ENCODE measurements around the gene HIPK3.
"Not testable (repeated sequence)": the region's sequence is repeated elsewhere in the genome, so short reads cannot be mapped to it uniquely, and the experiment has no call there.

The HIPK3 gene

DNA sequence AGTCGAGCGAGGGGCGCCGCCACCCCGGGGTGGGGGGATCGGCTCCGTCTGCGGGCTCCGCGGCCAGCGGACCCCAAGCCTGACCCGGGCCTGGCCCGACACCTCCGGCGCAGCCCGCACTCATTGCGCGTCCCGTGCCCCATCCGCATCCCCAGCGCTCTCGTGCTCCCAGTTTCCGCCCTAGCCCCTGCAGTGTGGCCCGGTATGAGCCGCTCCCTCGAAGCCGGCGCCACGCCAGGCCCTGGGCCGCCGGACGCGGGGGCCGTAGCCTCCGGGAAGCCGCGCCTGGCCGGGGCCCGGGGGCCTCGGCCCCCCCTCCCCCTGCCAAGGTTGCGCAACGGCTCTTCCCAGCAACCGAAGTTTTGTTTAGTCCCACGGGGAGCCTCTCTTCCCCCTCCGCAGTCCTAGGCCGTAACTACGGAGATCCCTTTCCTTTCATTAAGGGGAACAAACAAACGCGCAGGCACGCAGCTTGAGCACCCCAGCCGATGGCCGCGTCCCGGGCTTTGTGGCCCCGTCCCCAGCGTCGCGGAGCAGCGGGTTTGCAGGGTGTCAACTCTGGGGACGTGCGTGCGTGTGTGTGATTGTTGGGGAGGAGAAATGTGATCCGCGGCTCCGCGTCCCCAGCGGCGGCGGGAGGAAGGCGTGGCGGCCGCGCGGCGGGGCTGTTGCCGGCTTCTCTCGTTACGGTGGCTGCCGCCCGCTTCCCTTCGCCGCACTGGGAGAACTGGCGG lies 883 bp downstream of the HIPK3 start:
- in situ Hi-C loops (cut with MboI; ENCODE audit: low pct_unique_long_range_greater_than_20kb, low sequenced_read_pairs), result no loop called here
- peak; percentile 93 for DNase-seq

DNA sequence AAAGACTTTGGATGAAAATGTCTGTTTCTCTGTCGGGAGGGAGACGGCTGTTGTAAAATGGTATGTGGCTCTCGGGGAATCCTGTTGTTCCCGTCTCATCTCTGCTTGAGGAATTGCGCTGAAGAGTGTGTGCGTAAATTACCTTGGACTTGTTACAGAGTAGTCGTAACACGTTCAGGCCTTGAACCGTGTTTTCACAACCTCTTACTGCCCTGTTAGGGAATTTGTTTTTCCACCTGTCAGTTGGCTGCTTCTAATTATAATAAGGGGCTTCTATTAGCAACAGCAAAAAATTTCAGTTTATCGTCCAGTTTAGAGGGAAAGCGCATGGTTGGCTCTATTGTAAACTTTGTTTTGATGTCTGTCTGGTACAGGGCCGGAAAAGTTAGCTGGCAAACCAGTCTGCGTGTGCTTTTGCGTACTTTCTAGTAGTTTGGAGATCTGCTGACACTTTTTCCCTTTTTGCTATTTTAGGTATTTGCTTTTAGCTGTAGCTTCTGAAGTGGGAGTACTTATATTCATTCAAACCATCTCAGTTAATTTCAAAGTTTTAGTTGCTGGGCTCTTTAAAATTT lies 1.5 kb downstream of the HIPK3 start:
- in situ Hi-C loops (cut with MboI; ENCODE audit: low pct_unique_long_range_greater_than_20kb, low sequenced_read_pairs), result no loop called here
- no peak for DNase-seq

DNA sequence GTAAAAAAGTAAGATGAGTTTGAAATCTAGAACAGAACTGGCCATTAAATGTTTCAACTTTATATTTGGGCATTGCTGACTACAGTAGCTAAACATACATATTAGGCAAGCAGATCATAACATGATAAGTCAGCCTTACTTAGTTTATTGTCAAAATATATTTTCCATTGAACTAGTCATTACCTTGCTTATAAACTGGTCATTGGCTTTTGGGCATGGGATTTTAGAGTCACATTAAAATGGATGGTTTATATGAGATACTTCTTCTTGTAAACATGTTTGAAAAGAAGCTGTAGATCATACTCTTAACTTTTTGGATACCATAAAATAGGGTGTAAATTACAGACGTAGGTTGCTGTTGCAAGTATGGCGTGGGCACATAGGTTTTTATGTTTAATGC lies 2.7 kb downstream of the HIPK3 start:
- in situ Hi-C loops (cut with MboI; ENCODE audit: low pct_unique_long_range_greater_than_20kb, low sequenced_read_pairs), result no loop called here

DNA sequence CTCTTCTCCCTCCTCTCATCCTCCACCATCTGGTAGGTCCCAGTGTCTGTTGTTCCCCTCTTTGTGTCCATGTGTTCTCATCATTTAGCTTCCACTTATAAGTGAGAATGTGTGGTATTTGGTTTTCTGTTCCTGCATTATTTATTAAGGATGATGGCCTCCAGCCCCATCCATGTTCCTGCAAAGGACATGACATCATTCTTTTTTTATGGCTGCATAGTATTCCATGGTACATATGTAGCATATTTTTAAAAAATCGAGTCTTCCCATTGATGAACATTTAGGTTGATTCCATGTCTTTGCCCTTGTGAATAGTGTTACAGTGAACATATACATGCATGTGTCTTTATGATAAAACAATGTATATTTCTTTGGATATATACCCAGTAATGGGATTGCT lies 4.2 kb downstream of the HIPK3 start:
- in situ Hi-C loops (cut with MboI; ENCODE audit: low pct_unique_long_range_greater_than_20kb, low sequenced_read_pairs); DNase-seq: not testable (repeated sequence)

More for the DNA sequence above, 2.7 kb downstream of the HIPK3 start:
- peak; percentile 33 for DNase-seq

DNA sequence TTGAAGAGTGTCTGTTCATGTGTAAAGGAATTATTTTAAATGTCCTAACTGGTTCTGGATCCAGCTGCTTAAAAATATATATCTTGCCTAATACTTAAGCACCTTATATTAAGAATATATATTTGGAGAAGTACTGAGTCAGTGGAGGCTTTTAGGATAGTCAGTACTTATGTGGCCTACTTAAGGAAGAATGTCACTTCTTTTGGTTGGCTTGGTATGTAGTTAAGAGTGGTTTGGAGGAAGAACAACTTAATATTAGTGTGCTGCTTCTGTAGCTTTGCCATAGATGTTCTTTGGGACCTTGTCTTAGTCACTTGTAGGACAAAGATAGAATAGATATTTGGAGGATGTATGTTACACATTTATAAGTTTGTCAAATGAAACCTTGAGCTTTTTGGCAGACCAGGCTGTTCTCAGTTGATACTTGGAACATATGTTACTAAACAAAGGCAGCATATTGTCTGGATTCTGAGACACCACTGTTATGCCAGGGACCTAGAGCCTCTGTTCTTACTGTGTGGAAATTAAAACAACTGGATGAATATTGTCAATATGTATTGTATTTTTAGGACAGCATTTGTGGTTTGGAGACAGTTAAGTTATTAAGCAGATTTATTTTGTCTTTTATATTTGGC lies 4.9 kb downstream of the HIPK3 start:
- peak; percentile 18 for DNase-seq
- in situ Hi-C loops (cut with MboI; ENCODE audit: low pct_unique_long_range_greater_than_20kb, low sequenced_read_pairs), result no loop called here

DNA sequence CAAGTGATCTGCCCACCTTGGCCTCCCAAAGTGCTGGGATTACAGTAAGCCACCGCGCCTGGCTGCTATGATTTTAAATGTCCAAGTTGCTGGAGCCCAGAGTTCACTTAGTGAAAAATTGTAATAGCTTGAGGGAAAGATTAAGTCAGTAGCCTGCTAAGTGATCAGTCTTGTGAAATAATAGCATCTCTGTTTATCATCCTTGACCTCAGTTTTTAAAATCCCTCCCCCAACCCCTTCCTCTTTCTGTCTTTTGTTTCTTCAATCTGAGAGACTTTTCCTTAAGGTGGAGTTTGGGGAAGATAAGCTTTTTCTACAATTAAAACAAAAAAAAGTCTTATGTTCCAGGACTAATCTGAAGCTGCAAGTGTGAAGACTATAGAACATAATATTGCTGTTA lies 6.4 kb downstream of the HIPK3 start:
- in situ Hi-C loops (cut with MboI; ENCODE audit: low pct_unique_long_range_greater_than_20kb, low sequenced_read_pairs), result no loop called here
- peak; percentile 67 for DNase-seq

DNA sequence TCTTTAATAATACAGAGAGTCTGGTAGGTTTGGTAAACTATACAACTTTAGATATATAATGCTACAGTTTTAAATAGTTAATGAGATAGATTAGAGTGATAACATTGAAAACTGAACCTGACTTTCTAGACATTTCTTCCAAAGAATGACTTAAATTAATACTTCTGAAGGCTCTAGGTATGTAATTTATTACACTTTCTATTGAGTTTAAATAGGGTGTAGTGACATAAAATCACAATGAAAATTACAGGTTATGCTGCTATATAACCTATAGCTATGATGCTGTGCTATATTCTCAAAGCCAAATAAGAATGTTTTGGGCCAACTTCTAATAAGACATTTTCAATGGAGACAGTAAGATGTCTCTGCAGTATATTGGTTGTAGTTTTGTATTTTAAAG lies 7.7 kb downstream of the HIPK3 start:
- no peak for DNase-seq
- in situ Hi-C loops (cut with MboI; ENCODE audit: low pct_unique_long_range_greater_than_20kb, low sequenced_read_pairs), result no loop called here

DNA sequence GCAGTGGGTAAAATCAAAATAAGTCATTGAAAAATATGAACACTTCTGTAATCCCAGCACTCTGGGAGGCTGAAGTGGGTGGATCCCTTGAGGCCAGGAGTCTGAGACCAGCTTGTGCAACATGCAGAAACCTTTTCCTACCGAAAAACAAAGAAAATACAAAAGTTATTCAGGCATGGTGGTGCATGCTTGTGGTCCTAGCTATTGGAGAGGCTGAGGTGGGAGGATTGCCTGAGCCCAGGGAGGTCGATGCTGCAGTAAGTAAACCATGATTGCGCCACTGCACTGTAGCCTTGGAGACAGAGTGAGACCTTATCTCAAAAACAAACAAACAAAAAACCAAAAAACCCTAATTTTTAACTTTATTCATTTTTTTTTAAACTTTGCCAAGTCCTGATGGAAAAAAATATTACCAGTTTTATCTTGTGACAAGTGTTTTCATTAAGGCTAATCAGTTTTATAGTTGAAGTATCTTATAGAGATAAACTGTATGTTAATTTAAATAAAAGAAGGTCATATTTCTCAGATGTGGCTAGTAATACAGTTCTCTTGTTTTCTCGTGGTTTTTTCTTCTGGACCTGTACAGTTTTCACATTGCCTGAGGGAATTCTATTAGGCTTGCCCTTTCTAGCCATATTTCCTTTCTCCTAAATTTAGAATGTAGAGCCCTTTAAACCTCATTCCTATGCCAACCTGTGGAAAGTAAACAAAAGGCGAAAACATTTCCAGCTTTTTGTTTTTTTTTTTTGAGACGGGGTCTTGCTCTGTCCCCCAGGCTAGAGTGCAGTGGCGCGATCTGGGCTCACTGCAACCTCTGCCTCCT lies 9.4 kb downstream of the HIPK3 start:
- in situ Hi-C loops (cut with MboI; ENCODE audit: low pct_unique_long_range_greater_than_20kb, low sequenced_read_pairs), result no loop called here
- peak; percentile 62 for DNase-seq

DNA sequence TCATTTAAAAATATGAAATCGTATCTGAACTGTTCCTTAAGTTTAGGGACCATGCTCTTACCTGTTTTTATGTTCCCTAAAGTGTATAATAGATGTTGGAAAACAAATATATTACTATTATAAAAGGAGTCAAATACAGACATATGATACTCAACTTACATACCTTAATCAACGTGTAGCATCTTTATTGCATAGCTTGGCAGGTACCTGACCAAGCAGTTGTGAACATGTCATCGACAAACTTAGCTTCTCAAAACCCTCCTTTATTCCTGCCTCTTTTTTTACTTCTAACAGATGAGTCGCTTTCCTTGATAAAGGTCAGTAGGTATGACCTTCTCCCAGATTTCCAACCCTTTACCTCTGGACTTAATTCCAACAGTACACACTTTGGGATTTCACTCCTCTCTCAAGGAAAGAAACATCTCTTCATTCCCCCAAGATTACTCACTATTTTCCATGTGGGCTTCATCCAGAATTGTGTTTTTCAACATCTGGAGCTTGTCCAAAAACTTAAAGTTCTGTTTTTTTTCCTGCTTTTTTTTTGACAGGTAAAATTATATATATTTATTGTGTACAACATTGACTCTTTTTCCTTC lies 11.9 kb downstream of the HIPK3 start:
- DNase-seq, result no peak
- in situ Hi-C loops (cut with MboI; ENCODE audit: low pct_unique_long_range_greater_than_20kb, low sequenced_read_pairs), result no loop called here

DNA sequence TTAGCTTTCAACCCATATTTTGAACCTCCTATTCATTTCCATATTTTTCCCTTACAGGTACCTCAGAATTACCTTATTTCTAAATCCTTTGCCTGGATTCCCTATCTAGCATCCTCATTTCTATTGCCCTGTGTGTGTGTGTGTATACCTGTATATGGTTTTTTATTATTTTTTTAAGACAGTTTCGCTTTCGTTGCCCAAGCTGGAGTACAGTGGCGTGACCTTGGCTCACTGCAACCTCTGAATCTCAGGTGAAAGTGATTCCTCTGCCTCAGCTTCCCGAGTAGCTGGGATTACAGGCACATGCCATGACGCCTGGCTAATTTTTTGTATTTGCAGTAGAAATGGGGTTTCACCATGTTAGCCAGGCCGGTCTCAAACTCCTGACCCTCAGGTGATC lies 12.6 kb downstream of the HIPK3 start:
- in situ Hi-C loops (cut with MboI; ENCODE audit: low pct_unique_long_range_greater_than_20kb, low sequenced_read_pairs), result no loop called here

DNA sequence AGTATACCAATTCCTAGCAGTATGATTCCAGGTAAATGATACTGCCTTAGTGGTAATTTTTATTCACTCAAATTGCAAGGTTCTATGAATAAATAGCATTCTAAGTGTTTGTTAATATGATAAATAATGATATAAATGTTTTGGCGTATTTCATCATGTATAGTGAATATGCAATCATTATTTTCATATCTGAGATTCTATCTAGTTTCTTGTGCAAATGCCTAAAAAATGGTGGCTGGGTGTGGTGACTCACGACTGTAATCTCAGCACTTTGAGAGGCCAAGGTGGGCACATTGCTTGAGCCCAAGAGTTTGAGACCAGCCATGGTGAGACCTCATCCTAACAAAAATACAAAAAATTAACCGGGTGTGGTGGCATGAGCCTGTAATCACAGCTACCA lies 13.9 kb downstream of the HIPK3 start:
- no peak for DNase-seq
- in situ Hi-C loops (cut with MboI; ENCODE audit: low pct_unique_long_range_greater_than_20kb, low sequenced_read_pairs), result no loop called here

More for the DNA sequence above, 12.6 kb downstream of the HIPK3 start:
- no peak for DNase-seq

DNA sequence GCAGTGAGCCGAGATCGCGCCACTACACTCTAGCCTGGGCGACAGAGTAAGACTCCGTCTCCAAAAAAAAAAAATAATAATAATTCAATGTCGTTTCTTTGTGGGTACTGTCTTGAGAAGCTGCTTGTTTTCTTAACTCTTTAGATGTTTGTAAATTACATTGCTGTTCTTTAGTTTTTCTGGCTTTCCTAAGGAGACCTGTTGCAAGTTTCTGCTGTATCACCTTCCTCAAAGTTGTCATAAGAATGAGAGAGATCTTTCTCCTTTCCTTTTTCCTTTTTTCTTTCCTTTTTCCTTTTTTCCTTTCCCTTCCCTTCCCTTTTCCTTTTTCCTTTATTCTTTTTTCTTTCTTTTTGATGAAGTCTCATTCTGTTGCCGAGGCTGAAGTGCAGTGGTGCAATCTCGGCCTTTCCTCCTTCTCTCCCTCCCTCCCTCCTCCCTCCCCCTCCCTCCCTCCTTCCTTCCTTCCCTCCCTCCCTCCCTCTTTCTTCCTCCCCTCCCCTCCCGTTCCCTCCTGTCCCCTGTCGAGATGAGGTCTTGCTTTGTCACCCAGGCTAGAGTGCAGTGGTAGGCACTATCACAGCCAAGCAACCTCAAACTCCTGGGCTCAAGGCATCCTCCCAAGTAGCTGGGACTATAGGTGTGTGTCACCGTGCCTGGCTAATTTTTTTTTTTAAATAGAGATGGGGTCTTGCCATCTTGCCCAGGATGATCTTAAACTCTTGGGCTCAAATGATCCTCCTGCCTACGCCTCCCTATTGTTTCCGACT lies 15.3 kb downstream of the HIPK3 start:
- in situ Hi-C loops (cut with MboI; ENCODE audit: low pct_unique_long_range_greater_than_20kb, low sequenced_read_pairs), result no loop called here
- DNase-seq, result no peak

DNA sequence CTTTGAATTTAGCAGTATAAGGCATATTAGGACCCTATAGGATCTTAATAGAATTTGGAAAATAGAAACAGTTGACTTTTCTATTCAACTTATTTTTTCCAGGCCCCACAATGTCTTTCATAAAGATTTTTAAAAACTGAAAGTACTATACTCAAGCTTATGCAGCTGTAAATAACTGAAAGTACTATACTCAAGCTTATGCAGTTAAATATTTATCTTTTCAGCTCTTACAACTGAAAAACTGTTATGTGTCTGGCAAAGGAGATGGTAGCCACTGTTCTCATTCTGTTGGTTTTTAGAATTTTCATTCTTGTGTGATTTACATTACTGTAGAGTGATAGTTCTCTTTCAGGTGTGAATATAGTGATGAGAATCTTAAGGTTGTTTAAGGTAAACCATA lies 16.5 kb downstream of the HIPK3 start:
- DNase-seq, result no peak
- in situ Hi-C loops (cut with MboI; ENCODE audit: low pct_unique_long_range_greater_than_20kb, low sequenced_read_pairs), result no loop called here

DNA sequence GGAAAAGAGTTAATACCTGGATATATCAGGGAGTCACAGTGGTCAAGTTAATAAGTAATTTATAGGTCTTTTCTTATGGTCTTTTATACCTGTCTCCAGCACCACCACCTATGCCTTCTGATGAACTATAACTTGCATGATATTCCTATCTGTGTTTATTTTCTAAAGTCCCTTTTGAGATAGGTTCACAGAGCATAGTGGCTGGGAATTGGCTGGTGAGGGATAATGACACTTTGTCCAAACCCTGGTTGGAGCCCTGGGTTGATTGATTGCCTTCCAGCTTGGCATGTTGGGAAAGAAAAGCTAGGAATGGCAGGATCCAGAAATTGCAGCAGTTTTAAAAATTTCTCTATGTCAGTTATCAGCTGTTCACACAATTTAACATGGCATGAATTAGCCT lies 23.2 kb downstream of the HIPK3 start:
- in situ Hi-C loops (cut with MboI; ENCODE audit: low pct_unique_long_range_greater_than_20kb, low sequenced_read_pairs), result no loop called here

DNA sequence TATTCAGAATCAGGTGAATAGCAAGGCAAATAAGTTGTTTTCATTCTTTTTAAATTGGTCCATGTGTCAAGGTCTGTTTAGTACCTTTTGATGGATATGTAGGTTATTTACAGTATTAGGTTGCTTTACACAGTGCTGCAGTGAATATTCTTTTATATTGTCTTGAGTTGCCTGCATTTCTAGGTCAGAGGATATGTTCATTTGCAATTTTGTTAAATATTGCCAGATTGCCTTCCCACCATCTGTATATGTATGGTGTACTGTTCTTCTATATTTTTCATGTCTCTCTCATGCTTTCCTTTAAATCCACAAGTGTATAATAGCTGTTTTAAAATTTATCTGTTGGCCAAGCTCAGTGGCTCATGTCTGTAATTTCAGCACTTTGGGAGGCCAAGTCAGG lies 24.6 kb downstream of the HIPK3 start:
- in situ Hi-C loops (cut with MboI; ENCODE audit: low pct_unique_long_range_greater_than_20kb, low sequenced_read_pairs), result no loop called here
- DNase-seq, result no peak

More for the DNA sequence above, 23.2 kb downstream of the HIPK3 start:
- no peak for DNase-seq

DNA sequence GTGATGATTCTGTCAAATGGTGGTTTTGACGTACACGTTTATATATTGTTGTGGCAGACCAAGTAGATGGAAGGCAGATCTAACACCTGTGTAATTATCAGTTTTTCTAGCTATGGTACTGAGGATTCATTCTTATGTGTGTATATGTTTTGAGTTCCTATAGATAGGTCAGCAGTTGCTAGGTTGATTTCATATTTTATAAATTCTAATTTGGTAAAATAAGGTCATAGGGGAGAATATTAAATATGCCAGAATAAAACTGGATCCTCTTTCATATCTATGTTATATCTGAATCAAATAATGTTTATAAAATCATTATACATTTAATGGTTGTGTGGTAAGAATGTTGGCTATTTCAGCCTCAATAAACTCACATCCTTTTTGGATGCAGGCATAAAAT lies 27.6 kb downstream of the HIPK3 start:
- in situ Hi-C loops (cut with MboI; ENCODE audit: low pct_unique_long_range_greater_than_20kb, low sequenced_read_pairs), result no loop called here
- DNase-seq, result no peak

DNA sequence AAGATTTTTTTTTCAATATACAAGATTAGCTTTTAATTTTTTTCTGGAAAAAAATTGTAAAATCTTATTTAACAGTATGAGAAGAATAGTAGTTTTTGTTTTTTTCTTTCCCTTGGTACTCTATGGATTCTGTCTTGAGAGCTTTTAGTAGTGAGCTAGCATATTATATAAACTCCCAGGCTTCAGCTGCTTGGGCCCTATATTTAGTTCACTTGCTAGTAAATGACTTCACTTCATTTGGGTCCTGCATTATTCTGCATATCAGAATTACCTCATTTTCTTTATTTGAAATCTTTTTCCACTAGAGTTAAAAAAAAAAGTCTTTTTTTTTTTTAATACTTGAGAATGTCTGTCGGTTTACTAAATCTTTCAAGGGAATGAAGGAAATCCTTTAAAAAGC lies 33.1 kb downstream of the HIPK3 start:
- in situ Hi-C loops (cut with MboI; ENCODE audit: low pct_unique_long_range_greater_than_20kb, low sequenced_read_pairs), result no loop called here
- no peak for DNase-seq

DNA sequence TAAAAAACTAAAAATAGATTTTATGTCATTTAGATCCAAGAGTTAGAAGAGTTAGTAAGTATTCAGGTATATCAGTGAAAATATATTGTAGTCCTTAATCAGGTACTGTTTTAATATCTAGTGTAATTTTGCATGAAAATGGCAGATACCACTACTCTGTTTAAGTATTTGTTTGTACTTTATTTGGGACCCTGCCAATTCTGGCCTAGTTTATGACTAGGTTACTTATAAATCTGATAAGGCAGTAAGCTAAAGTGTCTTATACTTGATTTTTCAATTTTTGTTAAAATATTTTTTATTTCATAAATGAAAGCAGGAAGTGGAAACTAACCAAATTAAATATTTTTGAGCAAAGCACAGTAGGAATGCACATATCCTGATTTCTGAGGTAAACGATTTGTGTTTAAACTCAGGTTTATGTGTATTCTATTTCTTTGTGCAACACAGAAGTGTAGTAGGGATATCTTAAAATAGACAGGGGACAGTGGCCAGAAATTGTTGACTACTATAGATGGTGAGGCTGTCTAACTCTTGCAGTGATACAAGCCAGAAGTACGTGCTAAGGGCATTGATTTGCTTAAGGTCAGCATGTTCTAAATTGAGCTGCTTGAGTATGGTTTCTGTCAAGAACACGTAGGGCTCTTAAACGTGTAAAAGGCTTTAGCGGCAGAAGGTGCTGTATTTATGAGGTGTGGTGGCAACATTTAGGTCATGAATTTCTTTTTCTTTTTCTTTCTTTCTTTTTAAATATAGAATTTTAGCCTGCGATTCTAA lies 34.0 kb downstream of the HIPK3 start:
- in situ Hi-C loops (cut with MboI; ENCODE audit: low pct_unique_long_range_greater_than_20kb, low sequenced_read_pairs), result no loop called here
- DNase-seq, result no peak

Measured in KBM-7 (cell line).